Ishikawa (cell line): Measurements from ENCODE around the gene ARHGEF1.

Experiments used
- CEBPB ChIP-seq: IDR thresholded peaks from 2 replicates; pipeline ENCODE4 v1.6.1; 2012
- CREB1 ChIP-seq: IDR thresholded peaks from 2 replicates; pipeline ENCODE4 v1.6.1; 2012; ENCODE audit warnings: low read depth
- EGR1 ChIP-seq: IDR thresholded peaks from 2 replicates; pipeline ENCODE4 v1.6.1; 2012
- EP300 ChIP-seq: IDR thresholded peaks from 2 replicates; pipeline ENCODE4 v1.6.1; 2012; ENCODE audit warnings: borderline replicate concordance
- FOXM1 ChIP-seq: IDR thresholded peaks from 2 replicates; pipeline ENCODE4 v1.6.1; 2012; ENCODE audit warnings: low read depth, borderline replicate concordance
- NFIC ChIP-seq: IDR thresholded peaks from 2 replicates; pipeline ENCODE4 v1.6.1; 2012
- RAD21 ChIP-seq: IDR thresholded peaks from 2 replicates; pipeline ENCODE4 v1.6.1; 2012; ENCODE audit warnings: low read depth
- TAF1 ChIP-seq: IDR thresholded peaks from 2 replicates; pipeline ENCODE4 v1.6.1; 2012; ENCODE audit warnings: low read depth, mild to moderate bottlenecking
- TCF12 ChIP-seq: IDR thresholded peaks from 2 replicates; pipeline ENCODE4 v1.6.1; 2012; ENCODE audit warnings: low read depth
- TEAD4 ChIP-seq: IDR thresholded peaks from 2 replicates; pipeline ENCODE4 v1.6.1; 2012
- USF1 ChIP-seq: IDR thresholded peaks from 2 replicates; pipeline ENCODE4 v1.6.1; 2012
- YY1 ChIP-seq: IDR thresholded peaks from 2 replicates; pipeline ENCODE4 v1.6.1; 2012; ENCODE audit warnings: low read depth
- ZBTB7A ChIP-seq: IDR thresholded peaks from 2 replicates; pipeline ENCODE4 v1.6.1; 2012; ENCODE audit warnings: low read depth
- TF ChIP-seq, protein P1 (sequence below): IDR thresholded peaks from 2 replicates; pipeline ENCODE4 v1.6.1; 2012
- TF ChIP-seq, protein P2 (sequence below): IDR thresholded peaks from 2 replicates; pipeline ENCODE4 v1.6.1; 2012; ENCODE audit warnings: low read depth, mild to moderate bottlenecking

Gene ARHGEF1

GRCh38 chr19:41918095-41918494 lies 35.1 kb downstream of the ARHGEF1 start:
- TF ChIP-seq, protein P1, sequence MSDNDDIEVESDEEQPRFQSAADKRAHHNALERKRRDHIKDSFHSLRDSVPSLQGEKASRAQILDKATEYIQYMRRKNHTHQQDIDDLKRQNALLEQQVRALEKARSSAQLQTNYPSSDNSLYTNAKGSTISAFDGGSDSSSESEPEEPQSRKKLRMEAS = no peak
- TF ChIP-seq, protein P2, sequence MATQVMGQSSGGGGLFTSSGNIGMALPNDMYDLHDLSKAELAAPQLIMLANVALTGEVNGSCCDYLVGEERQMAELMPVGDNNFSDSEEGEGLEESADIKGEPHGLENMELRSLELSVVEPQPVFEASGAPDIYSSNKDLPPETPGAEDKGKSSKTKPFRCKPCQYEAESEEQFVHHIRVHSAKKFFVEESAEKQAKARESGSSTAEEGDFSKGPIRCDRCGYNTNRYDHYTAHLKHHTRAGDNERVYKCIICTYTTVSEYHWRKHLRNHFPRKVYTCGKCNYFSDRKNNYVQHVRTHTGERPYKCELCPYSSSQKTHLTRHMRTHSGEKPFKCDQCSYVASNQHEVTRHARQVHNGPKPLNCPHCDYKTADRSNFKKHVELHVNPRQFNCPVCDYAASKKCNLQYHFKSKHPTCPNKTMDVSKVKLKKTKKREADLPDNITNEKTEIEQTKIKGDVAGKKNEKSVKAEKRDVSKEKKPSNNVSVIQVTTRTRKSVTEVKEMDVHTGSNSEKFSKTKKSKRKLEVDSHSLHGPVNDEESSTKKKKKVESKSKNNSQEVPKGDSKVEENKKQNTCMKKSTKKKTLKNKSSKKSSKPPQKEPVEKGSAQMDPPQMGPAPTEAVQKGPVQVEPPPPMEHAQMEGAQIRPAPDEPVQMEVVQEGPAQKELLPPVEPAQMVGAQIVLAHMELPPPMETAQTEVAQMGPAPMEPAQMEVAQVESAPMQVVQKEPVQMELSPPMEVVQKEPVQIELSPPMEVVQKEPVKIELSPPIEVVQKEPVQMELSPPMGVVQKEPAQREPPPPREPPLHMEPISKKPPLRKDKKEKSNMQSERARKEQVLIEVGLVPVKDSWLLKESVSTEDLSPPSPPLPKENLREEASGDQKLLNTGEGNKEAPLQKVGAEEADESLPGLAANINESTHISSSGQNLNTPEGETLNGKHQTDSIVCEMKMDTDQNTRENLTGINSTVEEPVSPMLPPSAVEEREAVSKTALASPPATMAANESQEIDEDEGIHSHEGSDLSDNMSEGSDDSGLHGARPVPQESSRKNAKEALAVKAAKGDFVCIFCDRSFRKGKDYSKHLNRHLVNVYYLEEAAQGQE = no peak
- no peak for TF ChIP-seq ZBTB7A
- TF ChIP-seq RAD21 = no peak
- TF ChIP-seq USF1 = no peak
- no peak for TF ChIP-seq YY1
- no peak for TF ChIP-seq TEAD4
- no peak for TF ChIP-seq CREB1
- TF ChIP-seq EGR1 = no peak
- TF ChIP-seq NFIC = no peak
- TF ChIP-seq CEBPB = no peak
- TF ChIP-seq FOXM1 = no peak
- TF ChIP-seq TAF1 = no peak
- TF ChIP-seq EP300 = no peak
- TF ChIP-seq TCF12 = no peak

- no peak for TF ChIP-seq RAD21
These were observed 35.8 kb downstream of the ARHGEF1 start for GRCh38 chr19:41918653-41919244.

DNA sequence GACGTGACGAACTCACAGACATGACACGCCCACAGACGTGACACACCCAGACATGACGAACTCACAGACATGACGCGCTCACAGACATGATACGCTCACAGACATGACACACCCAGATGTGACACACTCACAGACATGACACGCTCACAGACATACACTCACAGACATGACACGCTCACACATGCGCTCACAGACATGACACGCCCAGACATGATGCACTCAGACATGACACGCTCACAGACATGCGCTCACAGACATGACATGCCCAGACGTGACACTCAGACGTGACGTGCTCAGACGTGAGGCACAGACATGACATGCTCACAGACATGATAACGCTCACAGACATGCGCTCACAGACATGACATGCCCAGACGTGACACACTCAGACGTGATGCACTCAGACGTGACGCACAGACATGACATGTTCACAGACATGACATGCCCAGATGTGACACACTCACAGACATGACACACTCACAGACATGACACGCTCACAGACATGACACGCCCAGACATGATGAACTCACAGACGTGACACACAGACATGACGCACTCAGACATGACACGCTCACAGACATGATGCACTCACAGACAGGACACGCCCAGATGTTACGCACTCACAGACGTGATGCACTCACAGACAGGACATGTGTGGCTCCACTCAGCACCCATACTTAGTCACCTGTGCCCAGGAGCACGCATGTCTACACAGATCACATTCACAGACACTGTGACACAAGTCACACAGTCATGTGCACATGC lies 37.1 kb downstream of the ARHGEF1 start:
- TF ChIP-seq USF1 (no peak), TAF1 (no peak), YY1 (no peak), EP300 (no peak), EGR1 (no peak), ZBTB7A (no peak), TCF12 (no peak), CREB1 (no peak), TEAD4 (no peak), RAD21 (no peak), FOXM1 (no peak)
- TF ChIP-seq, protein P2 = no peak
- TF ChIP-seq, protein P1 = no peak

GRCh38 chr19:41920882-41921576 lies 38.0 kb downstream of the ARHGEF1 start:
- TF ChIP-seq TCF12 (no peak), CEBPB (no peak), YY1 (no peak), EP300 (no peak), FOXM1 (no peak), ZBTB7A (no peak), USF1 (no peak), CREB1 (no peak), TAF1 (no peak), NFIC (no peak)
- TF ChIP-seq, protein P2 = no peak
